ENCODE data around the gene CACNA1E.
"Not testable (repeated sequence)": the region's sequence is repeated elsewhere in the genome, so short reads cannot be mapped to it uniquely, and the experiment has no call there.

Gene CACNA1E

DNA sequence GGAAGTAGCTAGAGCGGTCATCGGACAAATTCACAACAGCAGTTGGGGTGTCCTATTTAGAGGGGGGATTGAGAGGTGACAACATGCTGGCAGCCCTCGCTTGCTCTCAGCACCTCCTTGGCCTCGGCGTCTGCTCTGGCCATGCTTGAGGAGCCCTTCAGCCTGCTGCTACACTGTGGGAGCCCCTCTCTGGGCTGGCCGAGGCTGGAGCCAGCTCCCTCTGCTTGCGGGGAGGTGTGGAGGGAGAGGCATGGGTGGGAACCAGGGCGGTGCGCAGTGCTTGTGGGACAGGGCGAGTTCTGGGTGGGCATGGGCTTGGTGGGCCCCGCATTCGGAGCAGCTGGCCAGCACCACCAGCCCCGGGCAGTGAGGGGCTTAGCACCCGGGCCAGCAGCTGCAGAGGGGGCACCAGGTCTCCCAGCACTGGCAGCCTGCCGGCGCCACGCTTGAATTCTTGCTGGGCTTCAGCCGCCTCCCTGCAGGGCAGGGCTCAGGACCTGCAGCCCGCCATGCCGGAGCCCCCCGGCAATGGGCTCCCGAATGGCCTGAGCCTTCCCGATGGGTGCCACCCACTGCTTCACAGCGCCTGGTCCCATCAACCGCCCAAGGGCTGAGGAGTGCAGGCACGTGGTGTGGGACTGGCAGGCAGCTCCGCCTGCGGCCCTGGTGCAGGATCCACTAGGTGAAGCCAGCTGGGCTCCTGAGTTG, 349.0 kb downstream of the CACNA1E start:
- DNase-seq: not testable (repeated sequence)

- DNase-seq: no peak
These were observed 362.8 kb downstream of the CACNA1E start for GRCh38 chr1:181846001-181846645.

DNA sequence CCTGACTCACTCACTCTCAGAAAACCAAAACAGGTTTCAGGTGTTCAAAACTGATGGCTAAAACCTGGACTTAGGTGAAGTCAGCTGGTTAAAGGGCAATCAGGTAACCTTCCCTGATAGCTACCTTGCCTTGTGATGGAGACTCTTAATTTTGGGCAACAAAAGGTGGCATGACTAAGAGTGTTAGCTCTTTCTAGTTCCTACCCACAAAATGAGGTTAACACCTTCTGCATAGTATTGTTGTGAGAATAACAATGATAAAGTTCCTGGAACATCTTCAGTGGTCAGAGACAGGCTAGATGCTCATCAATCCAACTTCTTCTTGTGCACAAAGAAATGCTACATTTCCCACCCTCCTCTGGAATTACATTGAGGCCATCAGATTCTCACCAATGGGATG, 363.4 kb downstream of the CACNA1E start:
- no peak for DNase-seq

- no peak for DNase-seq
These were observed 365.8 kb downstream of the CACNA1E start for GRCh38 chr1:181849071-181849470.

- DNase-seq: not testable (repeated sequence)
These were observed 370.9 kb downstream of the CACNA1E start for GRCh38 chr1:181854212-181854611.

GRCh38 chr1:181855380-181855779, 372.1 kb downstream of the CACNA1E start:
- DNase-seq: no peak
